Measurements from ENCODE around the gene ZNF8.
A peak's percentile ranks its signal among the peaks of the same experiment; 100 is the strongest.
"Not testable (repeated sequence)": the region's sequence is repeated elsewhere in the genome, so short reads cannot be mapped to it uniquely, and the experiment has no call there.

ZNF8 gene

DNA sequence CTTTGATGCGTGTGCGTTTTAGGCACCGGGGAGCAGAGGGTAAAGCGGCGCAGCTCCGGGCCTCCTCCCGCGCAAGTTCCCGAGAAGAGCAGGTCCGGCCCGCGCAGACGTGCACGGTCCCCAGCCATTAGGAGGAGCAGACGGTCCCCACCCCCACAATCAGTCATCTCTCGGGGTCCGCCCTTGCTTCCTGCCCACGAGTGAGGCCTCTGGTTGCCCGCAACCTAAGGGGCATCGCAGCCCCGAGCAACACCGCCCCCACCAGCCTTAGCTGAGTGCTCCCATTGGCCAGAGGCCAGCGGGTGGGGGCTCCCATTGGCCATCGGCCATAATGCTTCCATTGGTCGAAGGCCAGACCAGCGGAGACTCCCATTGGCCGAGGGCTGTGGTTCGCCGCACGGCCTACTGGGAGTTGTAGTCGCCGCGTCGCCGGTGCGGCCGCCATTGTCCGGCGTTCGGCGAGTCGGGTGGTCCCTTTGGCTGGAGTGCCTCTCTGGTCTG is at the start of gene ZNF8:
TSS of gene ZNF8 (plus strand) at position 415 of the 501 bp plus-strand sequence. CDS start 127 bp downstream, outside the sequence.
- DNase-seq (ENCODE audit: low read depth), result peak; percentile 95

DNA sequence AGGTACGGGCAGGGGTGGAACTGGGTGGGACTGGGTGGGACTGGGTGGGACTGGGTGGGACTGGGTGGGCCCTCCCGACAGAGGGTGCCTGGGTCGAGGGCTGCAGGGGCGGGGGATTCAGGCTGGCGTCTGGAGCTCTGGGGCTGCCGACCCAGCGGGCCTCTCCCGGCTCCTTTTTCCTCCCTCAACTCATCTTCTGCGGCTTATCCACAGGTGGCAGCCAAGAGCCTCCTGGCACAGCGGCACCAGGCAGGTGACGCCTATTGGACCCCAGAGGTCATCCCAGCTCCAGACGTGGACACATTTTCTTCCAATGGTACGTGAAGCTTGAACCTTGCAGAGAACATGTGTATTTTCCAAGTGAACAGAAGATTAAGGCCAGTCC is 49.5 kb upstream of the ZNF8 start:
- DNase-seq (ENCODE audit: low read depth), result peak; percentile 3
- peak overlapping the region; percentile 84 for H3K4me3 ChIP-seq (ENCODE audit: low read depth, low read length)

More for the DNA sequence above, at the start of gene ZNF8:
- H3K4me3 ChIP-seq (ENCODE audit: low read depth, low read length), result peak within 1 kb of the TSS; percentile 94

DNA sequence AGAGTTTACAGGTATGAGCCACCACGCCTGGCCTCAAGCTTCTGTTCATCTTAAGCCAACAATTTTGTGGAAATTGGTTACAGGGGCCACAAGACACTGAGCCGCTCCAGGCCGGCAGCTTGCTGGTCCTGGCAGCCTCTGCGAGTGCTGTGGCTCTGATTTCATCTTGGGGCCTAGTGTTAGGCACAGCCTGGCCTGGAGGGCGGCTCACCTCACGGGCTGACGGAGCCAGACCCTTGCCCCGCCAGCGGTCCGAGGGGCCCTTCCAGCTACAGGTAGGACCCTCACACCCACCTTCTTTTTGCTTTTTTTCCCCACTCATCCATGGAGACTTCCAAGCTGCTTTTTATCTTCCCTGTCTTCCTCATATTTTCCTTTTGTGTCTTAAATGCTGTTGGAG is 41.4 kb upstream of the ZNF8 start:
- H3K4me3 ChIP-seq (ENCODE audit: low read depth, low read length), result no peak overlapping the region
- DNase-seq (ENCODE audit: low read depth), result no peak

DNA sequence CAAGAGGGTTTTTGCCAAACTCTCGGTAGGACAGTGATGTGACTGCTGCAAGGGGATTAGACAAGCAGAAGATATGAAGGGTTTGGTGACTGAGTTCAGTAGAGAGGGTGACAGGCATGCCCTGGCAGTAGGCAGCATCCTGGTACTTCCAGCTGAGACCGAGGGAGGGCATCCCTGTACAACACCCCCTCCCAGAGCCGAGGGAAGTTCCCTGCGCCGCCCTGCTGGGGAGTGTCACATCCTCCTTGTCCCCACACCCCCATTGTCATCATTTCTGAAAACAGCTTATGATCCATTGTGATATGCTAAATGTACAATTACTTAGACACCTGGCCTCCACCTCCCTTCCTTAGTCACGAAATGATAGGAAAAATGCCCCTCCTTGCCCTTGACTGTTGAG is 35.4 kb upstream of the ZNF8 start:
- DNase-seq (ENCODE audit: low read depth), result no peak
- no peak overlapping the region for H3K4me3 ChIP-seq (ENCODE audit: low read depth, low read length)

DNA sequence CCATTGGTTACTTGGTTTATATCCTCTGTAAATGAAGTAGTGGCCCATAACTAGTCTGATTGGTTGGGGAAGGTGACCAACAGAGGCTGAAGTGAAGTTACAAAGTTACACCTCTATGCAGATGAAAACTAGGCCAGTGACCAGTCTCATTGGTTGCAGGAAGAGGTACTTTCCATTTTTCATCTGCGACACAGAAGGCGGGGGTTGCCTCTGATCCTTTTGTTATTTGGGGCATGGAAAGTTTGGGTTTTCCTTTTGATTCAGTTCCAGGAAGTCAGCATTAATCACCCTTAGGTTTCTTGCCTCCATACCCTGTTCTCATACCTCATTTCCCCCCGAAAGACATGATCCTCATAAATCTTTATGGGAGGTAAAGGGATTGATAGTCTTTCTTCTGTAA is 29.9 kb upstream of the ZNF8 start:
- no peak for DNase-seq (ENCODE audit: low read depth)
- H3K4me3 ChIP-seq (ENCODE audit: low read depth, low read length), result no peak overlapping the region

DNA sequence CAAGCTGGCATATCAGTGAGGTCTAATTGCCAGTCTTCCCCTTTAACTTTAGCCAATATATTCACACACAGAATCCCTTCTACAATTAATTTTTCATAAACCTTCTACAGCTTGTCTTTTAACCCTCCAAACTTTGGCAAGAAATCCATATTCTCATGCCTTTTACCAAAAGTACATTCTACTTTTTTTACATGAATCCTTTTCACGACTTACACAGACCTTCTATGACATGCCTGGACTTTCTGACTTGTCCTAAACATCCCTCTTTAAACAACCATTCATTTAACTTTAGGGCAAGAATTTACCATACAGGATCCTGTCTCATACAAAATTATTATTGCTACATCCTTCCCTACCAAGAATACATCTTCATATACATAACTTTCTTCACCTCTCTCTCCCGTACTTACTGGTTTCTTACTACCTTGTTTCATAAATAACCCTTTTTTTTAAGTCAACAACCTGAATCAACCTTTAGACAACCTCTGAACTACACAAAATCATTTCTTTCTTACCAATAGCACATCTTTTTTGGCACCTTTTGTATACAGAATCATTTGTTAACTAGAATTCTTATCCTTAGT is 26.6 kb upstream of the ZNF8 start:
- H3K4me3 ChIP-seq (ENCODE audit: low read depth, low read length), result no peak overlapping the region
- DNase-seq (ENCODE audit: low read depth), result no peak

DNA sequence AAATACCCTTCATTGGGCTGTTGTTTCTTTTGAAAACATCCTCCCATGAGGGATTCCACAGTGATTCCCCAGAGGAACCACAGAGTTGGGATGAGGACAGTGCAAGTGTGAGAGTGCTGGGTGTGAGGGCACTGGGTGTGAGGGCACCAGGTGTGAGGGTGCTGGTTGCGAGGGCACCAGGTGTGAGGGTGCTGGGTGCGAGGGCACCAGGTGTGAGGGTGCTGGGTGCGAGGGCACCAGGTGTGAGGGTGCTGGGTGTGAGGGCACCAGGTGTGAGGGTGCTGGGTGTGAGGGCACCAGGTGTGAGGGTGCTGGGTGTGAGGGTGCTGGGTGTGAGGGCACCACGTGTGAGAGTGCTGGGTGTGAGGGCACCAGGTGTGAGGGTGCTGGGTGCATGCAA is 20.5 kb upstream of the ZNF8 start:
- DNase-seq (ENCODE audit: low read depth); H3K4me3 ChIP-seq (ENCODE audit: low read depth, low read length): not testable (repeated sequence)

DNA sequence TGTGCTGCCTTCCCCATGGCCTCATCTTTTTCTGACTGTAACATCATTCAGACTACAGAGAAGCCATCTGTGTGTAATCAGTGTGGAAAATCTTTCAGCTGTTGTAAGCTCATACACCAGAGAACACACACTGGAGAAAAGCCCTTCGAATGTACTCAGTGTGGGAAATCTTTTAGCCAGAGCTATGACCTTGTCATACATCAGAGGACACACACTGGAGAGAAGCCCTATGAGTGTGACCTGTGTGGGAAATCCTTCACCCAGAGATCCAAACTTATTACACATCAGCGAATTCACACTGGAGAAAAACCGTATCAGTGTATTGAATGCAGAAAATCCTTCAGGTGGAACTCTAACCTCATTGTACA is 17.2 kb upstream of the ZNF8 start:
- no peak overlapping the region for H3K4me3 ChIP-seq (ENCODE audit: low read depth, low read length)
- no peak for DNase-seq (ENCODE audit: low read depth)

DNA sequence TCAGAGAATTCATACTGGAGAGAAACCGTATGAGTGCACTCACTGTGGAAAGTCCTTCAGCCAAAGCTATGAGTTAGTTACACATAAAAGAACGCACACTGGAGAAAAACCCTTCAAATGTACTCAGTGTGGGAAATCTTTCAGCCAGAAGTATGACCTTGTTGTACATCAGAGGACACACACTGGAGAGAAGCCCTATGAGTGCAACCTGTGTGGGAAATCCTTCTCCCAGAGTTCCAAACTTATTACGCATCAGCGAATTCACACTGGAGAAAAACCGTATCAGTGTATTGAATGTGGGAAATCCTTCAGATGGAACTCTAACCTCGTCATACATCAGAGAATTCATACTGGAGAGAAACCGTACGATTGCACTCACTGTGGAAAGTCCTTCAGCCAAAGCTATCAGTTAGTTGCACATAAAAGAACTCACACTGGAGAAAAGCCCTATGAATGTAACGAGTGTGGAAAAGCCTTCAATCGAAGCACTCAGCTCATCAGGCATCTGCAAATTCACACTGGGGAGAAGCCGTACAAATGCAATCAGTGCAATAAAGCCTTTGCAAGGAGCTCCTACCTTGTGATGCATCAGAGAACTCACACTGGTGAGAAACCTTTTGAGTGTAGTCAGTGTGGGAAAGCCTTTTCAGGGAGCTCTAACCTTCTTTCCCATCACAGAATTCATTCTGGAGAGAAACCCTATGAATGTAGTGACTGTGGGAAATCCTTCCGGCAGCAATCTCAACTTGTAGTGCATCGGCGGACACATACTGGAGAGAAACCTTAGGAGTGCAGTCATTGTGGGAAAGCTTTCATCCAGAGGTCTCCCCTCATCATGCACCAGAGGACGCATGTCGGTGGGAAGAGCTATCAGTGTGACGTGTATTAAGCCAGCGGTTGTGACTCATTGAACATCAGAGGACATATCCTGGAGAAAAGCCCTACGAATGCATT is 16.5 kb upstream of the ZNF8 start:
- H3K4me3 ChIP-seq (ENCODE audit: low read depth, low read length), result no peak overlapping the region
- DNase-seq (ENCODE audit: low read depth), result no peak

DNA sequence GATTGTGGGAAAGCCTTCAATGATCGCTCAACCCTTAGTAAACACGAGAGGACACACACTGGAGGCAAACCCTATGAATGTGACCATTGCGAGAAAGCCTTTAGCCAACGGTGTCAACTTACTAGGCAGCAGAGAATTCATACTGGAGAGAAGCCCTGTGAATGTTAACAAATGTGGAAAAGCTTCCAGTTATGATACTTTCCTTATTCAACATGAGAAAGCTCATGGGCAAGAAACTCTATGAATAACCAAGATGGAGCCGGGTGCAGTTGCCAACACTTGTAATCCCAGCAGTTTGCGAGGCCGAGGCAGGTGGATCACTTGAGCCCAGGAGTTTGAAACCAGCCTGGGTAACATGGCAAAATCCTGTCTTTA is 15.8 kb upstream of the ZNF8 start:
- H3K4me3 ChIP-seq (ENCODE audit: low read depth, low read length), result no peak overlapping the region
- DNase-seq (ENCODE audit: low read depth), result no peak

DNA sequence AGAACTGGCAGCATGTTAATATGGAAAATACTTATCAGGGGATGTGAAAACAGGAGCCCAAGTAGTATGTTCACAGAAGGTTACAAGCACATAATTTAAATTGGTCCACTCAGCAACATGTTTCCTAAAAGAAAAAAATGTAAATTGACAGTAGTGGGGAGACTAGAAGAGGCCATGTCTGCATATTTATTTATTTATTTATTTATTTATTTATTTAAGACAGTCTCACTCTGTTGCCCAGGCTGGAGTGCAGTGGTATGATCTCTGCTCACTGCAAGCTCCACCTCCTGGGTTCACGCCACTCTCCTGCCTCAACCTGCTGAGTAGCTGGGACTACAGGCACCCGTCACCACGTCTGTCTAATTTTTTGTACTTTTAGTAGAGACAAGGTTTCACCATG is 13.7 kb upstream of the ZNF8 start:
- no peak for DNase-seq (ENCODE audit: low read depth)
- no peak overlapping the region for H3K4me3 ChIP-seq (ENCODE audit: low read depth, low read length)

DNA sequence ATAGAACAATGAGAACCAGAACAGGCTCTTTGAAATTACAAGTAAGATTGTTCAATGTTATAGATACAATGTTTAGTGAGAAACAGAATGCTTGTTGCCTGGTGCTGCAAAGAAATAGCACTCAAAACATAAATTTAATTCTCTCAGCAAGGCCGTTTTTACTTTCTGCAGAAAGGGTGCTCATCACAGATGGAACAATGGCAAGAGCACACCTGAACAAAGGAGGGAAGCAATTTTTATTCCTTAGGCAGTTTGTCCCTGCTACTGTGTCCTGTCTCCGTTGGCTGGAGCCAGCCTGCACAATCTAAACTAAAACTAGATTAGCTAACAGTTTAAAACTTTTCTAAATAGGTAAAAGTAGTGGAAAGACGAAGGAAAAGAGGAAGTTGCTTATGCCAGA is 10.4 kb upstream of the ZNF8 start:
- DNase-seq (ENCODE audit: low read depth), result no peak

DNA sequence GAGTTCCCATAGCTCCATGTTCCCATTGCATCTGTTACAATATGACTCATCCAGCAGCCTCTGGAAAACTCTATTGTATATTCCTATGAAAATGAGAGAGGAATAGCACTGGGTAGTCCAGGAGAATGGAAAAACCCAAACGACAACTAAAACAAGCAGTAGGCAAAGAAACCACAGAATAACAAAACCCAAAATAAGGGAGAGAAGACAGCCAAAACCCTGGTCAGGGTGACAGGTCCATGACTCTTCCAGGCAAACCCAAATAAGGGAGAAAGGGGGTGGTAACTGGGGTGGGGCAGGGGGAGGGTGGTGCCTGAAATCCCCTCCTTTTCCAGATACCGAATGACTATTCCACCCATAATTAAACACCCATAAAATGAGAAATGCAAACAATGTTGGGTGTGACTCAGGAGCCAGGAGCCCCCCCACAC is 4.0 kb upstream of the ZNF8 start:
- no peak for DNase-seq (ENCODE audit: low read depth)
- no peak overlapping the region for H3K4me3 ChIP-seq (ENCODE audit: low read depth, low read length)

More for the DNA sequence above, 10.4 kb upstream of the ZNF8 start:
- H3K4me3 ChIP-seq (ENCODE audit: low read depth, low read length), result no peak overlapping the region

DNA sequence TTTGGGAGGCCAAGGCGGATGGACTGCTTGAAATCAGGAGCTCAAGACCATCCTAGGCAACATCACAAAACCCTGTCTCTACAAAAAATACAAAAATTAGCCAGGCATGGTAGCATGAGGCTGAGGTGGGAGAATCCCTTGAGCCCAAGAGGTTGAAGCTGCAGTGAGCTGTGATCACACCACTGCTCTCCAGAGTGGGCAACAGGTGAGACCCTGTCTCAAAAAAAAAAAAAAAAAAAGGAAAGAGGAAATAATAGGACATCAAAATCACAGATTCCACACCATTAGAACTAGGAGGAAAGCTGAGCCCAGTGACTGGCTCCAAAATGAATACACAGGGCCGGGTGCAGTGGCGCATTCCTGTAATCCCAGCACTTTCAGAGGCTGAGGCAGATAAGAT is 3.2 kb upstream of the ZNF8 start:
- no peak overlapping the region for H3K4me3 ChIP-seq (ENCODE audit: low read depth, low read length)
- DNase-seq (ENCODE audit: low read depth), result no peak

DNA sequence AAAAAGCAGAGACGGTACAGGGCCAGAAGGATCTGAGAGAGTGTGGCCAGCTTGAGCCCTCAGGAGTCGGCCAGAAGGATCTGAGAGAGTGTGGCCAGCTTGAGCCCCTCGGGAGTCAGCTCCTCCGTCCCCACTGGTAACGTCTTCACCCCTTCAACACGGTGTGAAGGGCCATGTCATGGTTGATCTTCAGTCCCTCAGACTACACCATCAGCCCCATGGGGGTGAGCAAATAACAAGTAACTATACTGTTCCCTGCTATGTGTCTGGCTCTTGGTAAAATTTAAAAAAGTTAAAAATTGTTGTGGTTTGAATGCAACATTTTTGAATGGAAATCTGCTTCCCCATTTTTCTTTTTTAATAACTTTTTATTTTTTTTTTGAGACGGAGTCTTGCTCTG is 1.6 kb upstream of the ZNF8 start:
- DNase-seq (ENCODE audit: low read depth), result no peak
- no peak overlapping the region for H3K4me3 ChIP-seq (ENCODE audit: low read depth, low read length)

DNA sequence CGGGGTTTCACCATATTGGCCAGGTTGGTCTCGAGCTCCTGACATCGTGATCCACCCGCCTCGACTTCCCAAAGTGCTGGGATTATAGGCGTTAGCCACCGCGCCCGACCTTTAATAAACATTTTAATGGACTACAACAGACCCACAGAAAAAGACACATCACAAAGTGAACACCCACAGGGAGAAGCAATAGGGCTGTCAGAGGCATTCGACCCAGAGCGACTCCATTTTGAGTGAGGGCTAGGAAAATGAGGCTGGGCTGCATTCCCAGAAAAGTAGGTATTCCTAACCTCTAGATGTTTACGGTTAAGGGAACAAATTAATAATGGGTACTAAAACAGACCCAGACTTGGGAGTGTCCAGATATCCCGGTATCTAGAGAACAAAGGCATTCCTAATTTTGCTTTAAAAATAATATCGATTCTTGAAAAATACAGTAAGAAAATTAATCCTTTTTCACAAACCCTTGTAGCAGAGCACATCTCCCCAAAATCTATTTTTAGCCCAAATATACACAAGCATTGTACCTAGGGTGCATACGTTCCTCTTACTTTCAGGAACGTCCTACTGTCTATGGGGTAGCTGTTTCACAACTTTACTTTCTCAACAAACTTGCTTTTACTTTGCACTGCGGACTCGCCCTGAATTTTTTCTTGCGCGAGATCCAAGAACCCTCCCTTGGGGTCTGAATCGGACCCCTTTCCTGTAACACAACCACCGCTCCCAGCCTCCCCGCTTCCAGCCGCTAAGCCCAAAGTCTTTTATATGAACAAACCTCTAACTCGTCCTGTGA is 811 bp upstream of the ZNF8 start:
- DNase-seq (ENCODE audit: low read depth), result no peak
- peak overlapping the region; percentile 94 for H3K4me3 ChIP-seq (ENCODE audit: low read depth, low read length)

DNA sequence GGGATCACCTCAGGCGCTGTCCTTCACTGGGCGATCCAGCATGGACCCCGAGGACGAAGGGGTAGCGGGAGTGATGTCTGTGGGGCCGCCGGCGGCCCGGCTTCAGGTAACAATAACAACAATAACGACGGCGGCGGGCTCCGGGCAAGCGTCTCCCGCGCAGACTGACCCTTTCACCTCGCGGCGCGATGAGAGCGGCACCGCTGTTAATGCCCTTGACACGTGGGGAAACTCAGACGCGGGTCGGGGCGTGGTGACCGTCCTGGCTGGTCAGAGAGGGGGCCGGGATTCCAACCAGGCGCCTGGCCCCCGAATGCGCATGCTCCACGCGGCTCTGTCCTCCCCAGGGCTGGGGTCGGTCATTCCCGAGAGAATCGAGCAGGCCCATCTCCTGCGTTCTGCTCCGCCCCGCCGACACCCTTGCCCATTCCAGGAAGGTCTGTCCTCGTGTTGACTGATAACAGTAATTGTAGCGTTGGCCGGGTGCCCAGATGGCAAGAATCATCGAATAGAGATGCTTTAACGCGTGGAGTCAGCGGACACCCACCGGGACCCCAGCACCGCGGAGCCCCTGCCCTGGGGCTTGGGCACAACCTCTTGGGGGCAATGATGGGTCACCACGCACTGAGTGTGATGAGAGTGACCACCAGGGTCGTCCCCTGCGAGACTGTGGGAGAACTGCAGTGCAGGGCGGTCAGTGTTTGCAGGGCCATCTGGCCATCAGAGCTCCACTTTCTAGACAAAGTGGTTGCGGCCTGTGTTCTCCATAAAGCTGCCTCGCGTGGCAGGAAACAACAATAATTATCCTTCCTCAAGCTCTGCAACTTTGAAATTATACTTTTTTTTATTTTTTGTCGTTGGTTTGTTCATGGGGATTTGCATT is 528 bp downstream of the ZNF8 start:
- peak overlapping the region; percentile 94 for H3K4me3 ChIP-seq (ENCODE audit: low read depth, low read length)
- DNase-seq (ENCODE audit: low read depth), result peak; percentile 12

DNA sequence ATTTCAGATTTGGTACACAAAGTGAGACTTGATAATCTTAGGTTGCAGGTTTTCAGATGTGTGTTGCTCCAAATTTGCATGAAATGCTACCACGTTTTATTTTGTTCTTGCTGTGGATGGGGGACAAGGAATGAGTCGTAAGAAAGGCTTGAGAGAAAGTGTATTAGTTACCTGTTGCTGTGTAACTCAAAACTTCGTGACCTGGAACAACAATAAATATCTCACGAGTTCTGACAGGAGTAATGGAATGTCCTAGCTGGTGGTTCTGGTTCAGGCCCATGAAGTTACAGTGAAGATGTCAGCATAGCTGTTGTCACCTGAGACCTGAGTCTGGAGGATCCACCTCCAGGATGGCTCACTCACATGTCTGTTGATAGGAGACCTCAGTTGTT is 1.2 kb downstream of the ZNF8 start:
- peak overlapping the region; percentile 94 for H3K4me3 ChIP-seq (ENCODE audit: low read depth, low read length)
- no peak for DNase-seq (ENCODE audit: low read depth)

DNA sequence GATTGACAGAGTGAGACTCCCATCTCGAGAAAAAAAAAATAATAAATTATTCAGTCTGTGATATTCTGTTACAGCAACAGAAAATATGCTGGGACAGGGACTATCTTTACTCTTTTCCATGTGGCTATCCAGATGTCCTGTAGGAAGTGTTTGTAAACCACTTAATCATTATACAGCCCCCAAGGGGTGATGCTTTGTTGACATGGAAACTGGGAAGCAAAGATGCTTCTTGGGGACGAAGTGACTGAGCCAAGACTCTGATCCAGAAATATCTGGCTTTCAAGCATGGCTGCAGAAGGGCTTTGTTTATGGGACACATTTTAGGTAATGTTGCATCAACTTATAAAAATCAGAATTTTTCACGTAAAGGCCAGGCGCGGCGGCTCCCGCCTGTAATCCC is 5.4 kb downstream of the ZNF8 start:
- no peak overlapping the region for H3K4me3 ChIP-seq (ENCODE audit: low read depth, low read length)
- DNase-seq (ENCODE audit: low read depth), result no peak
